RWPE1 (cell line): ENCODE results near the gene MTUS2.

Experiments used
- CTCF ChIA-PET: fragments of 350-600 bp; sonication (Branson Sonifier 250); formaldehyde crosslinking; extraction: SDS; loops from one replicate; lab custom pipeline; 2021; lab: Yijun Ruan, JAX
- POLR2A ChIA-PET: fragments of 400-600 bp; formaldehyde crosslinking; extraction: SDS; loops from one replicate; lab custom pipeline; 2020; ENCODE audit warnings: antibody characterized with exemption; ENCODE audit not compliant: low non-redundant PET; lab: Yijun Ruan, JAX
- DNase-seq: peaks from one replicate; pipeline ENCODE4 v3.0.0; 2012; ENCODE audit warnings: low spot score
- H3K27ac ChIP-seq: fragments of 450-650 bp; 2 replicates; pipeline ENCODE4 v1.5.1; 2017
- TF ChIP-seq, protein P1 (sequence below): fragments of 450-650 bp; conservative IDR thresholded peaks from 2 replicates; pipeline ENCODE4 v1.5.1; 2017; ENCODE audit warnings: low read depth, mild to moderate bottlenecking

The MTUS2 gene

GRCh38 chr13:29532116-29532515 lies 712.0 kb downstream of the MTUS2 start:
- ChIA-PET POLR2A (interaction anchor here (0.6 kb wide), 1 partner anchor 171 kb away, joined by 3 read pairs; no protein-coding TSS in a partner anchor), CTCF (interaction anchor here (0.6 kb wide), 1 partner anchor 25 kb away, joined by 3 read pairs; no protein-coding TSS in a partner anchor)
- TF ChIP-seq, protein P1, sequence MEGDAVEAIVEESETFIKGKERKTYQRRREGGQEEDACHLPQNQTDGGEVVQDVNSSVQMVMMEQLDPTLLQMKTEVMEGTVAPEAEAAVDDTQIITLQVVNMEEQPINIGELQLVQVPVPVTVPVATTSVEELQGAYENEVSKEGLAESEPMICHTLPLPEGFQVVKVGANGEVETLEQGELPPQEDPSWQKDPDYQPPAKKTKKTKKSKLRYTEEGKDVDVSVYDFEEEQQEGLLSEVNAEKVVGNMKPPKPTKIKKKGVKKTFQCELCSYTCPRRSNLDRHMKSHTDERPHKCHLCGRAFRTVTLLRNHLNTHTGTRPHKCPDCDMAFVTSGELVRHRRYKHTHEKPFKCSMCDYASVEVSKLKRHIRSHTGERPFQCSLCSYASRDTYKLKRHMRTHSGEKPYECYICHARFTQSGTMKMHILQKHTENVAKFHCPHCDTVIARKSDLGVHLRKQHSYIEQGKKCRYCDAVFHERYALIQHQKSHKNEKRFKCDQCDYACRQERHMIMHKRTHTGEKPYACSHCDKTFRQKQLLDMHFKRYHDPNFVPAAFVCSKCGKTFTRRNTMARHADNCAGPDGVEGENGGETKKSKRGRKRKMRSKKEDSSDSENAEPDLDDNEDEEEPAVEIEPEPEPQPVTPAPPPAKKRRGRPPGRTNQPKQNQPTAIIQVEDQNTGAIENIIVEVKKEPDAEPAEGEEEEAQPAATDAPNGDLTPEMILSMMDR, result no peak
- H3K27ac ChIP-seq, result no peak overlapping the region
- DNase-seq, result no peak

GRCh38 chr13:29532821-29533220 lies 712.7 kb downstream of the MTUS2 start:
- POLR2A ChIA-PET, result no interaction called here

GRCh38 chr13:29534083-29534482 lies 713.9 kb downstream of the MTUS2 start:
- POLR2A ChIA-PET, result no interaction called here
- CTCF ChIA-PET, result interaction anchor here (0.7 kb wide), 3 partner anchors 8 to 842 kb away, joined by 3 read pairs; partner anchors contain the start of gene SLC7A1
- TF ChIP-seq, protein P1, result no peak
- DNase-seq, result no peak
- no peak overlapping the region for H3K27ac ChIP-seq

More at GRCh38 chr13:29532821-29533220, 712.7 kb downstream of the MTUS2 start:
- CTCF ChIA-PET, result interaction anchor here (0.6 kb wide), 1 partner anchor 25 kb away, joined by 3 read pairs; no protein-coding TSS in a partner anchor
- TF ChIP-seq, protein P1, result no peak
- H3K27ac ChIP-seq, result no peak overlapping the region
- DNase-seq, result no peak

DNA sequence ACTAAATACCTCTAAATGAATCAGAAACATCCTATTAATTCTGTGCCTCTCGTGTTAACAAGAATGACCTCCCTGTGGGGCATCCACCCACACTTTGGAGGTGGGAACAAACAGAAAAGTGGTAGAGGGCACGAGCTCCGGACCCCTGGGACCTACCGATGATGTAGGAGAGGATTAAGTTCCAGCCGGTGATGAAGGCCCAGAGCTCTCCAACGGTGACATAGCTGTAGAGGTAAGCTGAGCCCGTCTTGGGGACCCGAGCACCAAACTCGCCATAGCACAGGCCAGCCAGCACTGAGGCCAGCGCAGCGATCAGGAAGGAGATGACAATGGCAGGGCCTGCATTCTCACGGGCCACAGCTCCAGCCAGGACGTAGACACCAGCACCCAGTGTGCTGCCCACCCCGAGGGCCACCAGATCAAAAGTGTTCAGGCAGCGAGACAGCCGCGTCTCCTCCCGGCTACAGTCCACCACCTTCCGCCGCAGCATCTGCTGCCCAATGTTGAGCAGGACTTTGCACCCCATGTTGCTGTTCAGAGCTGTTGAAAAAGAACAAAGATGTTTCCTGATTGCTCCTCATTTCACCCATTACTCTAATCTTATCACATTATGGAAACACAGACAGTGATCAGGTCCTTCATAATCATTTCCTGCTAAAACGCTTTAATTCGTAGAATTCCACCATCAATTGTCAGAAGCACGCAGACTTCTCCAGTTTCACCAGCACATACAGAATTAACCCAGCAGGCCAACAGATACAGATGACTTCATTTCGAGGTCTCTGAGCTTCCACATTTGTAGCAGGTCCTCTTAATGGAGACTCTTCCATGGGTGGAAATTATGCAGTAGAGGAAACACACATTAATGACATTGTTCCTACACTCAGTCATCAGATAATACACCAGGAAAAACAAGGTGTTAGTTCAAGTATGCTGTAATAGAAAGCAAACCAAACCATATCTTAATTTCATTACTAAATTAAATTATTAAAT lies 715.8 kb downstream of the MTUS2 start:
- no peak for DNase-seq
- CTCF ChIA-PET, result interaction anchor here (1.0 kb wide), 1 partner anchor 27 kb away, joined by 5 read pairs; no protein-coding TSS in a partner anchor
- no peak overlapping the region for H3K27ac ChIP-seq
- TF ChIP-seq, protein P1, result no peak
- POLR2A ChIA-PET, result no interaction called here

- ChIA-PET CTCF (no interaction called here), POLR2A (no interaction called here)
- TF ChIP-seq, protein P1, result no peak
- H3K27ac ChIP-seq, result no peak overlapping the region
- DNase-seq, result no peak
Observed at GRCh38 chr13:29536853-29537252, 716.7 kb downstream of the MTUS2 start.
